Coronary artery (tissue), 2 donors: ENCODE data around the gene UROC1.

Experiments used
- DNase-seq: peaks from one replicate; pipeline ENCODE4 v3.0.0-alpha.2; 2017; ENCODE audit warnings: low spot score
- H3K27ac ChIP-seq, 2 donors: fragments of 200-600 bp; sonication (generic); one replicate each; pipeline ENCODE4 v1.5.1; 2016 to 2019
- H3K4me3 ChIP-seq: fragments of 200-600 bp; sonication (generic); 2 replicates; pipeline ENCODE4 v1.5.1; 2016; ENCODE audit warnings: mild to moderate bottlenecking, moderate library complexity
- CTCF ChIP-seq: fragments of 200-600 bp; sonication (generic); IDR thresholded peaks from one replicate; pipeline ENCODE4 v1.5.1; 2019; ENCODE audit warnings: antibody characterized with exemption

Gene UROC1

GRCh38 chr3:126494204-126494969 is 23.2 kb downstream of the UROC1 start:
- Histone ChIP-seq H3K4me3 (no peak overlapping the region), H3K27ac (no peak overlapping the region)
- no peak for TF ChIP-seq CTCF
- no peak for DNase-seq

- no peak for TF ChIP-seq CTCF
- Histone ChIP-seq H3K4me3 (no peak overlapping the region), H3K27ac (no peak overlapping the region)
- no peak for DNase-seq
Measured at GRCh38 chr3:126493739-126494138, 23.8 kb downstream of the UROC1 start.

GRCh38 chr3:126493051-126493450 is 24.5 kb downstream of the UROC1 start:
- Histone ChIP-seq H3K27ac (no peak overlapping the region), H3K4me3 (no peak overlapping the region)
- no peak for DNase-seq
- TF ChIP-seq CTCF: no peak

GRCh38 chr3:126491221-126492013 is 26.2 kb downstream of the UROC1 start:
- no peak for DNase-seq
- no peak for TF ChIP-seq CTCF
- no peak overlapping the region for H3K27ac ChIP-seq
- H3K4me3 ChIP-seq: no peak overlapping the region

GRCh38 chr3:126490619-126491018 is 27.0 kb downstream of the UROC1 start:
- TF ChIP-seq CTCF: no peak
- Histone ChIP-seq H3K4me3 (no peak overlapping the region), H3K27ac (no peak overlapping the region)
- no peak for DNase-seq

- H3K27ac ChIP-seq: no peak overlapping the region
- H3K4me3 ChIP-seq: no peak overlapping the region
- DNase-seq: no peak
- TF ChIP-seq CTCF: no peak
Measured at GRCh38 chr3:126488886-126489569, 28.5 kb downstream of the UROC1 start.
